PC-3 (cell line): Measurements from ENCODE around the gene C1S. TPM values are rescaled to one million over a fixed set of nuclear protein-coding genes. Genes with fewer than 3 reads are reported as not detected.
A peak's percentile ranks its signal among the peaks of the same experiment; 100 is the strongest.

ENCODE experiments used
- ATAC-seq: fragments of 200-7000 bp; cut with Tn5 transposase; 2 replicates; pipeline ENCODE4 v1.9.1; 2020; ENCODE audit warnings: mild to moderate bottlenecking, moderate library complexity
- BruUV-seq: library from RNA; stranded (reverse); fragments of 400-500 nt; replicated peaks from 2 replicates; lab custom pipeline; 2021; lab: Mats Ljungman, UMichigan
- CTCF ChIA-PET: fragments of 300-600 bp; sonication (Branson Sonifier 250); formaldehyde crosslinking; loops from one replicate; lab custom pipeline; 2022; ENCODE audit warnings: antibody characterized with exemption; lab: Charles Lee
- POLR2A ChIA-PET: fragments of 300-600 bp; sonication (Branson Sonifier 250); formaldehyde crosslinking; loops from one replicate; lab custom pipeline; 2022; ENCODE audit warnings: antibody characterized with exemption; ENCODE audit not compliant: unreplicated experiment; lab: Charles Lee
- DNase-seq: peaks from one replicate; pipeline ENCODE4 v3.0.0-alpha.2; 2015
- H2AFZ ChIP-seq: fragments of 300-600 bp; sonication (generic); 2 replicates; pipeline ENCODE4 v1.6.0; 2016; ENCODE audit warnings: antibody characterized with exemption, low read length
- H3F3A ChIP-seq: fragments of 300-600 bp; sonication (generic); one replicate; pipeline ENCODE4 v1.6.0; 2017; ENCODE audit warnings: antibody characterized with exemption, low read length, control low read depth, mild to moderate bottlenecking; ENCODE audit not compliant: unreplicated experiment
- H3K27ac ChIP-seq: fragments of 300-600 bp; sonication (generic); 2 replicates; pipeline ENCODE4 v1.5.1; 2016; ENCODE audit warnings: mild to moderate bottlenecking, low read length
- H3K27me3 ChIP-seq: fragments of 300-600 bp; sonication (generic); 2 replicates; pipeline ENCODE4 v1.6.1; 2016; ENCODE audit warnings: low read length, mixed read lengths
- H3K36me3 ChIP-seq: fragments of 300-600 bp; sonication (generic); 2 replicates; pipeline ENCODE4 v1.6.1; 2016; ENCODE audit warnings: low read depth, mixed run types, low read length, mixed read lengths
- H3K4me1 ChIP-seq: fragments of 300-600 bp; sonication (generic); 2 replicates; pipeline ENCODE4 v1.5.1; 2016; ENCODE audit warnings: low read length; ENCODE audit not compliant: insufficient read depth
- H3K4me2 ChIP-seq: fragments of 300-600 bp; sonication (generic); 2 replicates; pipeline ENCODE4 v1.6.0; 2016; ENCODE audit warnings: low read length
- H3K4me3 ChIP-seq: fragments of 300-600 bp; sonication (generic); 2 replicates; pipeline ENCODE4 v1.5.1; 2016; ENCODE audit warnings: mild to moderate bottlenecking, low read length, mixed read lengths
- H3K79me2 ChIP-seq: fragments of 300-600 bp; sonication (generic); 2 replicates; pipeline ENCODE4 v1.6.1; 2017; ENCODE audit warnings: low read length, mixed read lengths
- H3K9ac ChIP-seq: fragments of 300-600 bp; sonication (generic); 2 replicates; pipeline ENCODE4 v1.6.0; 2016; ENCODE audit warnings: mild to moderate bottlenecking, low read length
- H3K9me2 ChIP-seq: fragments of 300-600 bp; sonication (generic); replicated peaks from 2 replicates; pipeline ENCODE4 v1.6.1; 2016; ENCODE audit warnings: mixed run types, low read length, mixed read lengths
- H3K9me3 ChIP-seq: fragments of 300-600 bp; sonication (generic); 2 replicates; pipeline ENCODE4 v1.6.1; 2016; ENCODE audit warnings: low read length, mixed read lengths
- H4K20me1 ChIP-seq: fragments of 300-600 bp; sonication (generic); 2 replicates; pipeline ENCODE4 v1.6.1; 2016; ENCODE audit warnings: low read length, mixed read lengths
- EZH2 ChIP-seq: fragments of 300-600 bp; sonication (generic); IDR thresholded peaks from one replicate; pipeline ENCODE4 v1.6.1; 2017; ENCODE audit warnings: antibody characterized with exemption, mild to moderate bottlenecking, low read length; ENCODE audit not compliant: unreplicated experiment
- EZH2phosphoT487 ChIP-seq: fragments of 300-600 bp; sonication (generic); IDR thresholded peaks from 2 replicates; pipeline ENCODE4 v1.6.1; 2018; ENCODE audit warnings: mild to moderate bottlenecking, antibody characterized with exemption, low read length, borderline replicate concordance
- intact Hi-C: fragments of 100-400 bp; cut with micrococcal nuclease; formaldehyde crosslinking; loops from 2 replicates; pipeline ENCODE4 v1.9.0; 2023
- total RNA-seq: library from RNA; depleted of rRNA; stranded (reverse); fragments of >200 nt; gene quantifications from 2 replicates; pipeline ENCODE4 v1.2.3, GENCODE V29; 2014
- TF ChIP-seq, protein P1 (sequence below): fragments of 300-600 bp; sonication (generic); conservative IDR thresholded peaks from 2 replicates; pipeline ENCODE4 v1.5.1; 2017; ENCODE audit warnings: antibody characterized with exemption, low read depth, mild to moderate bottlenecking, low read length

The C1S gene
- total RNA-seq, 1 experiment from 2014 or later = 2.9 TPM

- intact Hi-C loops = loop anchor here (5.0 kb wide), 1 partner anchor 45 kb away; the partner anchor contains the start of genes EMG1 and PHB2
- H3K9me2 ChIP-seq = no peaks in the 10 kb centered on the region
- H2AFZ ChIP-seq = peak overlapping the region; percentile 93; the same call in 1 of the 2 replicates
- DNase-seq = no peak
- H3K4me3 ChIP-seq = peak overlapping the region; percentile 97
- no peaks in the 10 kb centered on the region for H3K9me3 ChIP-seq
- TSS peak; percentile 57 for BruUV-seq
- peak overlapping the region; percentile 96 for H3K4me2 ChIP-seq
- no peaks in the 10 kb centered on the region for H4K20me1 ChIP-seq
- CTCF ChIA-PET = no interaction called here
- peak overlapping the region; percentile 79 for H3K9ac ChIP-seq
- no peaks in the 10 kb centered on the region for H3F3A ChIP-seq
- no peaks in the 10 kb centered on the region for H3K27me3 ChIP-seq
- TF ChIP-seq EZH2phosphoT487 = no peak
- TF ChIP-seq EZH2 = no peak
- no peak for ATAC-seq
- POLR2A ChIA-PET = no interaction called here
- no peaks in the 10 kb centered on the region for H3K36me3 ChIP-seq
- H3K79me2 ChIP-seq = peaks cover 33% of the 10 kb centered on the region
- no peak overlapping the region for H3K27ac ChIP-seq
- peaks cover 15% of the 10 kb centered on the region for H3K4me1 ChIP-seq
These were observed 43.5 kb upstream of the C1S start for GRCh38 chr12:7016958-7017571.

DNA sequence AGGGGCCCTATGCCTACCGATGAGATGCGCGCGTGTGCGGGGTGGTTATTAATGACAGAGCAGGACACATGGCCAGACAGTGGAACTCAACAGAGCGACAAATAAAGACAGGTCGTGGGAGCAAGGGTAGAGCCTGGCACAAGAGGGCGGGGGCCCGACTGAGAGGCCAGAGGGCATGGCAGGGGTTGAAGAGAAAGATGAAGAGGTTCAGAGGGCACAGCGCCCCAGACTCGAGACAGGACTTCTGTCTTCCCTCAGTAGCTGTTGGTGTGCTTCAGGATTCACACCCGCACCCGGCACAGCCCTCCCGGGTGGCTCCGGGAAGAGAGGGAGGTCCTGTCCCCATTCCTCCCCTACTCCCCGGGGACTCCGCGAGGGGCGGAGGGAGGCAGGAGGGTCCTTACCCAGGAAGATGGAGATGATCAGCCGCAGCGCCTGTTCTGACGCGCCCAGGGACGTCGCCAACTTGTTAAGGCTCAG lies 42.6 kb upstream of the C1S start:
- DNase-seq = peak; percentile 9
- Histone ChIP-seq H3F3A (no peaks in the 10 kb centered on the region), H3K4me2 (peak overlapping the region; percentile 96), H3K27me3 (no peaks in the 10 kb centered on the region), H3K4me3 (peak overlapping the region; percentile 97), H3K9me3 (no peaks in the 10 kb centered on the region), H3K4me1 (peaks cover 15% of the 10 kb centered on the region), H3K9me2 (no peaks in the 10 kb centered on the region), H3K79me2 (peaks cover 33% of the 10 kb centered on the region), H2AFZ (peak overlapping the region; percentile 93), H3K9ac (peak overlapping the region; percentile 79), H3K36me3 (no peaks in the 10 kb centered on the region), H3K27ac (peak overlapping the region; percentile 92), H4K20me1 (no peaks in the 10 kb centered on the region)
- ATAC-seq = peak; percentile 23
- POLR2A ChIA-PET = no interaction called here
- BruUV-seq = no TSS peak
- TF ChIP-seq EZH2phosphoT487 = no peak
- TF ChIP-seq EZH2 = no peak
- TF ChIP-seq, protein P1, sequence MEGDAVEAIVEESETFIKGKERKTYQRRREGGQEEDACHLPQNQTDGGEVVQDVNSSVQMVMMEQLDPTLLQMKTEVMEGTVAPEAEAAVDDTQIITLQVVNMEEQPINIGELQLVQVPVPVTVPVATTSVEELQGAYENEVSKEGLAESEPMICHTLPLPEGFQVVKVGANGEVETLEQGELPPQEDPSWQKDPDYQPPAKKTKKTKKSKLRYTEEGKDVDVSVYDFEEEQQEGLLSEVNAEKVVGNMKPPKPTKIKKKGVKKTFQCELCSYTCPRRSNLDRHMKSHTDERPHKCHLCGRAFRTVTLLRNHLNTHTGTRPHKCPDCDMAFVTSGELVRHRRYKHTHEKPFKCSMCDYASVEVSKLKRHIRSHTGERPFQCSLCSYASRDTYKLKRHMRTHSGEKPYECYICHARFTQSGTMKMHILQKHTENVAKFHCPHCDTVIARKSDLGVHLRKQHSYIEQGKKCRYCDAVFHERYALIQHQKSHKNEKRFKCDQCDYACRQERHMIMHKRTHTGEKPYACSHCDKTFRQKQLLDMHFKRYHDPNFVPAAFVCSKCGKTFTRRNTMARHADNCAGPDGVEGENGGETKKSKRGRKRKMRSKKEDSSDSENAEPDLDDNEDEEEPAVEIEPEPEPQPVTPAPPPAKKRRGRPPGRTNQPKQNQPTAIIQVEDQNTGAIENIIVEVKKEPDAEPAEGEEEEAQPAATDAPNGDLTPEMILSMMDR = no peak
- intact Hi-C loops = loop anchor here (2.0 to 5.0 kb wide), 4 partner anchors 46 to 95 kb away; partner anchors contain the start of genes C12orf57, C1R, EMG1 and PHB2
- CTCF ChIA-PET = interaction anchor here (0.5 to 0.8 kb wide), 3 partner anchors 74 to 171 kb away, joined by 3 to 4 read pairs (median 3); partner anchors contain the start of genes C12orf57 and RNU7-1

GRCh38 chr12:7018350-7019042 lies 42.0 kb upstream of the C1S start, which contains the start of gene LPCAT3:
Gene LPCAT3, minus strand, starts transcription at chr12:7018476. Its CDS starts 52 bp downstream, at chr12:7018424.
- CTCF ChIA-PET = interaction anchor here (0.5 to 0.8 kb wide), 3 partner anchors 75 to 170 kb away, joined by 3 to 4 read pairs (median 3); partner anchors contain the start of genes C12orf57 and RNU7-1
- Histone ChIP-seq H3K9ac (peak within 1 kb of the TSS; percentile 79), H3K4me2 (peak within 1 kb of the TSS; percentile 96), H3K79me2 (peaks cover 33% of the 10 kb centered on the region), H3K27ac (peak within 1 kb of the TSS; percentile 92), H3K9me3 (no peaks in the 10 kb centered on the region), H3K27me3 (no peaks in the 10 kb centered on the region), H3K36me3 (no peaks in the 10 kb centered on the region), H3K4me3 (peak within 1 kb of the TSS; percentile 97), H2AFZ (peak within 1 kb of the TSS; percentile 93), H3F3A (no peaks in the 10 kb centered on the region), H4K20me1 (no peaks in the 10 kb centered on the region), H3K9me2 (no peaks in the 10 kb centered on the region), H3K4me1 (peaks cover 15% of the 10 kb centered on the region)
- DNase-seq (peak; percentile 90), ATAC-seq (peak; percentile 90)
- TF ChIP-seq EZH2phosphoT487 (no peak), EZH2 (no peak)
- TF ChIP-seq, protein P1 = peak; percentile 69
- POLR2A ChIA-PET = no interaction called here
- no TSS peak for BruUV-seq
- intact Hi-C loops = loop anchor here (2.0 to 5.0 kb wide), 4 partner anchors 46 to 94 kb away; partner anchors contain the start of genes C12orf57, C1R, EMG1 and PHB2
